HEK293 (cell line): ENCODE results near the gene RPS29.

ENCODE experiments used
- HOXD13 ChIP-seq: sonication (generic); formaldehyde crosslinking; IDR thresholded peaks from 2 replicates; pipeline ENCODE4 v1.8.0; 2022; ENCODE audit warnings: missing genetic modification reagents, borderline replicate concordance
- KLF17 ChIP-seq: fragments of 450-650 bp; formaldehyde crosslinking; IDR thresholded peaks from 2 replicates; pipeline ENCODE4 v1.5.1; 2016; ENCODE audit warnings: missing biosample characterization, missing genetic modification characterization
- PRDM1 ChIP-seq: fragments of 450-650 bp; formaldehyde crosslinking; IDR thresholded peaks from 2 replicates; pipeline ENCODE4; 2016; ENCODE audit warnings: missing biosample characterization, missing genetic modification characterization
- PRDM4 ChIP-seq: fragments of 450-650 bp; formaldehyde crosslinking; IDR thresholded peaks from 2 replicates; pipeline ENCODE4 v1.5.1; 2017; ENCODE audit warnings: missing biosample characterization, missing genetic modification characterization
- REST ChIP-seq: fragments of 450-650 bp; formaldehyde crosslinking; IDR thresholded peaks from 2 replicates; pipeline ENCODE4 v1.5.1; 2016; ENCODE audit warnings: missing biosample characterization, missing genetic modification characterization
- SP2 ChIP-seq: fragments of 450-650 bp; formaldehyde crosslinking; IDR thresholded peaks from 2 replicates; pipeline ENCODE4 v1.5.1; 2016; ENCODE audit warnings: missing biosample characterization, missing genetic modification characterization
- SP3 ChIP-seq: fragments of 450-650 bp; formaldehyde crosslinking; IDR thresholded peaks from 2 replicates; pipeline ENCODE4 v1.5.1; 2016; ENCODE audit warnings: missing biosample characterization, missing genetic modification characterization
- ZNF112 ChIP-seq: fragments of 450-650 bp; formaldehyde crosslinking; IDR thresholded peaks from 2 replicates; pipeline ENCODE4 v1.5.0; 2017; ENCODE audit warnings: missing biosample characterization, missing genetic modification characterization
- ZNF169 ChIP-seq: fragments of 450-650 bp; formaldehyde crosslinking; IDR thresholded peaks from 2 replicates; pipeline ENCODE4 v1.5.1; 2016; ENCODE audit warnings: missing biosample characterization, missing genetic modification characterization
- ZNF2 ChIP-seq: fragments of 450-650 bp; formaldehyde crosslinking; IDR thresholded peaks from 2 replicates; pipeline ENCODE4 v1.5.1; 2016; ENCODE audit warnings: missing biosample characterization, missing genetic modification characterization
- ZNF23 ChIP-seq: fragments of 450-650 bp; formaldehyde crosslinking; IDR thresholded peaks from 2 replicates; pipeline ENCODE4 v1.5.1; 2016; ENCODE audit warnings: missing biosample characterization, missing genetic modification characterization, borderline replicate concordance
- ZNF24 ChIP-seq: fragments of 450-650 bp; formaldehyde crosslinking; IDR thresholded peaks from 2 replicates; pipeline ENCODE4 v1.5.1; 2016; ENCODE audit warnings: missing biosample characterization, missing genetic modification characterization
- ZNF394 ChIP-seq: fragments of 450-650 bp; formaldehyde crosslinking; IDR thresholded peaks from 2 replicates; pipeline ENCODE4 v1.5.1; 2016; ENCODE audit warnings: missing biosample characterization, missing genetic modification characterization, mild to moderate bottlenecking, moderate library complexity, borderline replicate concordance
- ZNF585B ChIP-seq: fragments of 450-650 bp; formaldehyde crosslinking; IDR thresholded peaks from 2 replicates; pipeline ENCODE4 v1.5.1; 2016; ENCODE audit warnings: missing biosample characterization, missing genetic modification characterization
- ZNF707 ChIP-seq: fragments of 450-650 bp; formaldehyde crosslinking; IDR thresholded peaks from 2 replicates; pipeline ENCODE4 v1.5.1; 2016; ENCODE audit warnings: missing biosample characterization, missing genetic modification characterization
- ZNF792 ChIP-seq: fragments of 450-650 bp; formaldehyde crosslinking; IDR thresholded peaks from 2 replicates; pipeline ENCODE4 v1.5.1; 2016; ENCODE audit warnings: missing biosample characterization, missing genetic modification characterization
- TF ChIP-seq, protein P1 (sequence below): fragments of 450-650 bp; IDR thresholded peaks from 2 replicates; pipeline ENCODE4 v1.5.1; 2018; ENCODE audit warnings: missing biosample characterization, mild to moderate bottlenecking, missing genetic modification characterization
- TF ChIP-seq, protein P2 (sequence below): fragments of 450-650 bp; formaldehyde crosslinking; IDR thresholded peaks from 2 replicates; pipeline ENCODE4 v1.5.1; 2016; ENCODE audit warnings: missing biosample characterization, missing genetic modification characterization
- TF ChIP-seq, protein P3 (sequence below): fragments of 450-650 bp; formaldehyde crosslinking; IDR thresholded peaks from 2 replicates; pipeline ENCODE4 v1.5.1; 2016; ENCODE audit warnings: missing biosample characterization, missing genetic modification characterization
- TF ChIP-seq, protein P4 (sequence below): fragments of 450-650 bp; formaldehyde crosslinking; IDR thresholded peaks from 2 replicates; pipeline ENCODE4 v1.5.1; 2016; ENCODE audit warnings: missing biosample characterization, missing genetic modification characterization, borderline replicate concordance

The RPS29 gene

DNA sequence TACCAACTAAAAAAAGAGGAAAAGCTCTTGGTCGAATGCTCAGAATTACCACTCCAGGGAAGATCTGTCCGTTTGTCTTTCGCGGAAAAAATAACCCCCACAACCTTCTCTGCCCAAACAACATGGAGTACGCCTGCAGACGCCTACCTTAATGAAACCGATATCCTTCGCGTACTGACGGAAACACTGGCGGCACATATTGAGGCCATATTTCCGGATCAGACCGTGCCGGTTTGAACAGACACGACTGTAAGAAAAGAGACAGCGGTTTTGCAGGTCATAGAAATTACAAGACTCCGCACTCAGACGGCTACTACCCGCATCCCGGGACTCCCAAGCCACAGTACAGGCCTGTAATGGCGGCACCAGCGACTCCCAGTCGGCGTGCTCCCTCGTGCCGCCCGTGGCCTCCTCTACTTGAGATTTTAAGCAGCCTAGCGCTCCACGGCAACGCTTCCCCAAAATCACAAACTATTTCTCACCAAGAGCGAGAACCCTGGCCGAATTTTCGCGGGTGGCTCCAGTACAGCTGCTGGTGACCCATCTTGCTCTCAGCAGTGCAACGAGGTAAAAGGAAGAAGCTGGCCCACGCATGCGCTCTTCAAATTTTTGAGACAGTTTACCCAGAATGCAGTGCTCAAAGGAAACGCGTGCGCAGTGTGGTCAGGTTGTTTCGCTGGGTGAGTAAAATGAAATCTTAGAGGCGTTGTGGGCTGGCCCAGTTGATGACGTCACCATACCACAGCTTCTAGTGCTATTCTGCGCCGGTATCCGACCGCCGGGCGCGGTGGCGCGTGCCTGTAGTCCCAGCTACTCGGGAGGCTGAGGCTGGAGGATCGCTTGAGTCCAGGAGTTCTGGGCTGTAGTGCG, at the start of gene RPS29 (continued):
- no peak for TF ChIP-seq ZNF169
- TF ChIP-seq ZNF24 (tag by site-specific recombination) = no peak
- peak; percentile 23; the same call in 1 of the 2 replicates for TF ChIP-seq PRDM4 (tag by site-specific recombination)
- TF ChIP-seq REST (tag by site-specific recombination) = no peak
- TF ChIP-seq ZNF394 = peak; percentile 89
- peak; percentile 60; the same call in 1 of the 2 replicates for TF ChIP-seq SP3 (tag by site-specific recombination)
- TF ChIP-seq, protein P1, sequence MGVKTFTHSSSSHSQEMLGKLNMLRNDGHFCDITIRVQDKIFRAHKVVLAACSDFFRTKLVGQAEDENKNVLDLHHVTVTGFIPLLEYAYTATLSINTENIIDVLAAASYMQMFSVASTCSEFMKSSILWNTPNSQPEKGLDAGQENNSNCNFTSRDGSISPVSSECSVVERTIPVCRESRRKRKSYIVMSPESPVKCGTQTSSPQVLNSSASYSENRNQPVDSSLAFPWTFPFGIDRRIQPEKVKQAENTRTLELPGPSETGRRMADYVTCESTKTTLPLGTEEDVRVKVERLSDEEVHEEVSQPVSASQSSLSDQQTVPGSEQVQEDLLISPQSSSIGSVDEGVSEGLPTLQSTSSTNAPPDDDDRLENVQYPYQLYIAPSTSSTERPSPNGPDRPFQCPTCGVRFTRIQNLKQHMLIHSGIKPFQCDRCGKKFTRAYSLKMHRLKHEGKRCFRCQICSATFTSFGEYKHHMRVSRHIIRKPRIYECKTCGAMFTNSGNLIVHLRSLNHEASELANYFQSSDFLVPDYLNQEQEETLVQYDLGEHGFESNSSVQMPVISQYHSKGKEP (tag by site-specific recombination) = no peak
- peak; percentile 54 for TF ChIP-seq SP2
- TF ChIP-seq PRDM1 (tag by site-specific recombination) = no peak
- TF ChIP-seq ZNF23 (tag by site-specific recombination) = no peak
- TF ChIP-seq ZNF707 (tag by site-specific recombination) = no peak
- no peak for TF ChIP-seq ZNF585B (tag by site-specific recombination)
- TF ChIP-seq HOXD13 (CRISPR knock-in tag) = no peak
- TF ChIP-seq ZNF2 (tag by site-specific recombination) = peak; percentile 79; the same call in 1 of the 2 replicates
- TF ChIP-seq KLF17 (tag by site-specific recombination) = peak; percentile 93
- TF ChIP-seq, protein P2, sequence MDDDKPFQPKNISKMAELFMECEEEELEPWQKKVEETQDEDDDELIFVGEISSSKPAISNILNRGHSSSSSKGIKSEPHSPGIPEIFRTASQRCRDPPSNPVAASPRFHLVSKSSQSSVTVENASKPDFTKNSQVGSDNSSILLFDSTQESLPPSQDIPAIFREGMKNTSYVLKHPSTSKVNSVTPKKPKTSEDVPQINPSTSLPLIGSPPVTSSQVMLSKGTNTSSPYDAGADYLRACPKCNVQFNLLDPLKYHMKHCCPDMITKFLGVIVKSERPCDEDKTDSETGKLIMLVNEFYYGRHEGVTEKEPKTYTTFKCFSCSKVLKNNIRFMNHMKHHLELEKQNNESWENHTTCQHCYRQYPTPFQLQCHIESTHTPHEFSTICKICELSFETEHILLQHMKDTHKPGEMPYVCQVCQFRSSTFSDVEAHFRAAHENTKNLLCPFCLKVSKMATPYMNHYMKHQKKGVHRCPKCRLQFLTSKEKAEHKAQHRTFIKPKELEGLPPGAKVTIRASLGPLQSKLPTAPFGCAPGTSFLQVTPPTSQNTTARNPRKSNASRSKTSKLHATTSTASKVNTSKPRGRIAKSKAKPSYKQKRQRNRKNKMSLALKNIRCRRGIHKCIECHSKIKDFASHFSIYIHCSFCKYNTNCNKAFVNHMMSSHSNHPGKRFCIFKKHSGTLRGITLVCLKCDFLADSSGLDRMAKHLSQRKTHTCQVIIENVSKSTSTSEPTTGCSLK (tag by site-specific recombination) = no peak
- TF ChIP-seq ZNF112 = no peak
- TF ChIP-seq, protein P3, sequence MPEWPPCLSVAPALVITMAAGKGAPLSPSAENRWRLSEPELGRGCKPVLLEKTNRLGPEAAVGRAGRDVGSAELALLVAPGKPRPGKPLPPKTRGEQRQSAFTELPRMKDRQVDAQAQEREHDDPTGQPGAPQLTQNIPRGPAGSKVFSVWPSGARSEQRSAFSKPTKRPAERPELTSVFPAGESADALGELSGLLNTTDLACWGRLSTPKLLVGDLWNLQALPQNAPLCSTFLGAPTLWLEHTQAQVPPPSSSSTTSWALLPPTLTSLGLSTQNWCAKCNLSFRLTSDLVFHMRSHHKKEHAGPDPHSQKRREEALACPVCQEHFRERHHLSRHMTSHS (tag by site-specific recombination) = no peak
- no peak for TF ChIP-seq ZNF792 (tag by site-specific recombination)
- TF ChIP-seq, protein P4, sequence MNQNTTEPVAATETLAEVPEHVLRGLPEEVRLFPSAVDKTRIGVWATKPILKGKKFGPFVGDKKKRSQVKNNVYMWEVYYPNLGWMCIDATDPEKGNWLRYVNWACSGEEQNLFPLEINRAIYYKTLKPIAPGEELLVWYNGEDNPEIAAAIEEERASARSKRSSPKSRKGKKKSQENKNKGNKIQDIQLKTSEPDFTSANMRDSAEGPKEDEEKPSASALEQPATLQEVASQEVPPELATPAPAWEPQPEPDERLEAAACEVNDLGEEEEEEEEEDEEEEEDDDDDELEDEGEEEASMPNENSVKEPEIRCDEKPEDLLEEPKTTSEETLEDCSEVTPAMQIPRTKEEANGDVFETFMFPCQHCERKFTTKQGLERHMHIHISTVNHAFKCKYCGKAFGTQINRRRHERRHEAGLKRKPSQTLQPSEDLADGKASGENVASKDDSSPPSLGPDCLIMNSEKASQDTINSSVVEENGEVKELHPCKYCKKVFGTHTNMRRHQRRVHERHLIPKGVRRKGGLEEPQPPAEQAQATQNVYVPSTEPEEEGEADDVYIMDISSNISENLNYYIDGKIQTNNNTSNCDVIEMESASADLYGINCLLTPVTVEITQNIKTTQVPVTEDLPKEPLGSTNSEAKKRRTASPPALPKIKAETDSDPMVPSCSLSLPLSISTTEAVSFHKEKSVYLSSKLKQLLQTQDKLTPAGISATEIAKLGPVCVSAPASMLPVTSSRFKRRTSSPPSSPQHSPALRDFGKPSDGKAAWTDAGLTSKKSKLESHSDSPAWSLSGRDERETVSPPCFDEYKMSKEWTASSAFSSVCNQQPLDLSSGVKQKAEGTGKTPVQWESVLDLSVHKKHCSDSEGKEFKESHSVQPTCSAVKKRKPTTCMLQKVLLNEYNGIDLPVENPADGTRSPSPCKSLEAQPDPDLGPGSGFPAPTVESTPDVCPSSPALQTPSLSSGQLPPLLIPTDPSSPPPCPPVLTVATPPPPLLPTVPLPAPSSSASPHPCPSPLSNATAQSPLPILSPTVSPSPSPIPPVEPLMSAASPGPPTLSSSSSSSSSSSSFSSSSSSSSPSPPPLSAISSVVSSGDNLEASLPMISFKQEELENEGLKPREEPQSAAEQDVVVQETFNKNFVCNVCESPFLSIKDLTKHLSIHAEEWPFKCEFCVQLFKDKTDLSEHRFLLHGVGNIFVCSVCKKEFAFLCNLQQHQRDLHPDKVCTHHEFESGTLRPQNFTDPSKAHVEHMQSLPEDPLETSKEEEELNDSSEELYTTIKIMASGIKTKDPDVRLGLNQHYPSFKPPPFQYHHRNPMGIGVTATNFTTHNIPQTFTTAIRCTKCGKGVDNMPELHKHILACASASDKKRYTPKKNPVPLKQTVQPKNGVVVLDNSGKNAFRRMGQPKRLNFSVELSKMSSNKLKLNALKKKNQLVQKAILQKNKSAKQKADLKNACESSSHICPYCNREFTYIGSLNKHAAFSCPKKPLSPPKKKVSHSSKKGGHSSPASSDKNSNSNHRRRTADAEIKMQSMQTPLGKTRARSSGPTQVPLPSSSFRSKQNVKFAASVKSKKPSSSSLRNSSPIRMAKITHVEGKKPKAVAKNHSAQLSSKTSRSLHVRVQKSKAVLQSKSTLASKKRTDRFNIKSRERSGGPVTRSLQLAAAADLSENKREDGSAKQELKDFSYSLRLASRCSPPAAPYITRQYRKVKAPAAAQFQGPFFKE (tag by site-specific recombination) = no peak
